ENCODE results near the gene ENTPD8. TPM values are rescaled to one million over a fixed set of nuclear protein-coding genes. Genes with fewer than 3 reads are reported as not detected.

The ENTPD8 gene
- total RNA-seq, 1 experiment from 2014 or later = 1.9 TPM

- no peak for DNase-seq (ENCODE audit: low spot score)
- in situ Hi-C loops (cut with HindIII; ENCODE audit: low sequenced_read_pairs) = no loop called here
Measured at GRCh38 chr9:137406085-137406760, 34.9 kb downstream of the ENTPD8 start.

- in situ Hi-C loops (cut with HindIII; ENCODE audit: low sequenced_read_pairs) = no loop called here
- DNase-seq (ENCODE audit: low spot score) = no peak
Measured at GRCh38 chr9:137405677-137406081, 35.5 kb downstream of the ENTPD8 start.

DNA sequence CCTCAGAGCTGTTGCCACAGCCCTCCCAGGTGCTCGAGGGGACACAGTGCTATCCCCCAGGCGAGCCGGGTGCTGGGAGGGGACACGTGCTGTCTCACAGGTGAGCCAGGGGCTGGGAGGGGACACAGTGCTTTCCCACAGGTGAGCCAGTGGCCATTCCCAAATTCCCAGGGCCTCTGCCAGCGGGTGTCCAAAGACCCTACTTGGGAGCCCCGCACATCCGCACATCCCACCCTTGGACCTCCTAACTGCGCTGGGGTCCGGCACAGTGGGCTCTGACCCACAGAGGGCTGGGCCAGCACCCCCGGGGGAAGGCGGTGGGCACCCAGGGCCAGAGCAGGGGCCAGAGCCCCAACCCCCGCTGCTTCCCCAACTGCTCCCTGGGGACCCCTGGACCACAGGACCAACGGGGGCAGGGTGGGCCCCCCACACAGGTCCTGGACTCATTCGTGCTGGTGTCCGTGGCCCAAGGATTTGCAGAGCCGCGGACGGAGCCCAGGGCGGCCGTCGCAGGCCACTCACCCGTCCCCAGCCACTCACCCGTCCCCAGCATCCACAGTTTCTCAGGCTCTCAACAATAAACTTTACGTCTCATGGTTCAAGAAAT lies 36.1 kb downstream of the ENTPD8 start:
- in situ Hi-C loops (cut with HindIII; ENCODE audit: low sequenced_read_pairs) = no loop called here

GRCh38 chr9:137403269-137403668 lies 37.9 kb downstream of the ENTPD8 start:
- in situ Hi-C loops (cut with HindIII; ENCODE audit: low sequenced_read_pairs) = no loop called here
- no peak for DNase-seq (ENCODE audit: low spot score)

More for the DNA sequence above, 36.1 kb downstream of the ENTPD8 start:
- no peak for DNase-seq (ENCODE audit: low spot score)

GRCh38 chr9:137402746-137403145 lies 38.4 kb downstream of the ENTPD8 start:
- in situ Hi-C loops (cut with HindIII; ENCODE audit: low sequenced_read_pairs) = no loop called here

DNA sequence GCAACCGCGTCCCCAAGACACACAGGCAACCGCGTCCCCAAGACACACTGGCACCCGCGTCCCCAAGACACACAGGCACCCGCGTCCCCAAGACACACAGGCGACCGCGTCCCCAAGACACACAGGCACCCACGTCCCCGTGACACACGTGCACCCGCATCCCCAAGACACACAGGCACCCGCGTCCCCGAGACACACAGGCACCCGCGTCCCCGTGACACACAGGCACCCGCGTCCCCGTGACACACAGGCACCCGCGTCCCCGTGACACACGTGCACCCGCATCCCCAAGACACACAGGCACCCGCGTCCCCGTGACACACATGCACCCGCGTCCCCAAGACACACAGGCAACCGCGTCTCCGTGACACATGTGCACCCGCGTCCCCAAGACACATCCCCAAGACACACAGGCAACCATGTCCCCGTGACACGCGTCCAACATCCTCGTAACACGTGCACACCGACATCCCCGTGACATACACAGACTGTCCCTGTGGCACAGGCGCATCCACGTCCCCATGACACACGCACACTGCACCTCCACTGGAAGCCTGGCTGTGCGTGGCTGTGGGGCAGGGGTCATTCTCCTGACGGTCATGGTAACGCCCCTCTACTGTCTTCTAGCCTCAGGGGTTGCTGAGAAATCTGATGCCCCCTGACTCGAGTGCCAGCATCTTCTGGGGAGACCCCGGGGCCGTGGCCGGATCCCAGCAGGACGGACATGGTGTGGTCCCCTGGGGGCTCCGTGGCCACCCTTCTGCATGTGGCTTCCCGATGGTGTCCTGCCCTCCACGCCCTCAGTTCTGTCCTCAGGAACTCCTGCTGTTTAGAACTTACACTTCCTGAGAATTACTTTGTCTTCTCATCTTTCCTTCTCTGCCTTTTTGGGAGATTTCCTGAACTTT lies 42.3 kb downstream of the ENTPD8 start:
- in situ Hi-C loops (cut with HindIII; ENCODE audit: low sequenced_read_pairs) = no loop called here
- no peak for DNase-seq (ENCODE audit: low spot score)

More at GRCh38 chr9:137402746-137403145, 38.4 kb downstream of the ENTPD8 start:
- no peak for DNase-seq (ENCODE audit: low spot score)

GRCh38 chr9:137397675-137398423 lies 43.3 kb downstream of the ENTPD8 start:
- DNase-seq (ENCODE audit: low spot score) = no peak
- in situ Hi-C loops (cut with HindIII; ENCODE audit: low sequenced_read_pairs) = no loop called here

GRCh38 chr9:137396634-137397367 lies 44.4 kb downstream of the ENTPD8 start:
- DNase-seq (ENCODE audit: low spot score) = no peak
- in situ Hi-C loops (cut with HindIII; ENCODE audit: low sequenced_read_pairs) = no loop called here

GRCh38 chr9:137396227-137396626 lies 44.9 kb downstream of the ENTPD8 start:
- in situ Hi-C loops (cut with HindIII; ENCODE audit: low sequenced_read_pairs) = no loop called here
- no peak for DNase-seq (ENCODE audit: low spot score)

GRCh38 chr9:137395666-137396010 lies 45.5 kb downstream of the ENTPD8 start:
- in situ Hi-C loops (cut with HindIII; ENCODE audit: low sequenced_read_pairs) = no loop called here

GRCh38 chr9:137394866-137395665 lies 46.1 kb downstream of the ENTPD8 start:
- no peak for DNase-seq (ENCODE audit: low spot score)
- in situ Hi-C loops (cut with HindIII; ENCODE audit: low sequenced_read_pairs) = no loop called here

More at GRCh38 chr9:137395666-137396010, 45.5 kb downstream of the ENTPD8 start:
- DNase-seq (ENCODE audit: low spot score) = no peak

DNA sequence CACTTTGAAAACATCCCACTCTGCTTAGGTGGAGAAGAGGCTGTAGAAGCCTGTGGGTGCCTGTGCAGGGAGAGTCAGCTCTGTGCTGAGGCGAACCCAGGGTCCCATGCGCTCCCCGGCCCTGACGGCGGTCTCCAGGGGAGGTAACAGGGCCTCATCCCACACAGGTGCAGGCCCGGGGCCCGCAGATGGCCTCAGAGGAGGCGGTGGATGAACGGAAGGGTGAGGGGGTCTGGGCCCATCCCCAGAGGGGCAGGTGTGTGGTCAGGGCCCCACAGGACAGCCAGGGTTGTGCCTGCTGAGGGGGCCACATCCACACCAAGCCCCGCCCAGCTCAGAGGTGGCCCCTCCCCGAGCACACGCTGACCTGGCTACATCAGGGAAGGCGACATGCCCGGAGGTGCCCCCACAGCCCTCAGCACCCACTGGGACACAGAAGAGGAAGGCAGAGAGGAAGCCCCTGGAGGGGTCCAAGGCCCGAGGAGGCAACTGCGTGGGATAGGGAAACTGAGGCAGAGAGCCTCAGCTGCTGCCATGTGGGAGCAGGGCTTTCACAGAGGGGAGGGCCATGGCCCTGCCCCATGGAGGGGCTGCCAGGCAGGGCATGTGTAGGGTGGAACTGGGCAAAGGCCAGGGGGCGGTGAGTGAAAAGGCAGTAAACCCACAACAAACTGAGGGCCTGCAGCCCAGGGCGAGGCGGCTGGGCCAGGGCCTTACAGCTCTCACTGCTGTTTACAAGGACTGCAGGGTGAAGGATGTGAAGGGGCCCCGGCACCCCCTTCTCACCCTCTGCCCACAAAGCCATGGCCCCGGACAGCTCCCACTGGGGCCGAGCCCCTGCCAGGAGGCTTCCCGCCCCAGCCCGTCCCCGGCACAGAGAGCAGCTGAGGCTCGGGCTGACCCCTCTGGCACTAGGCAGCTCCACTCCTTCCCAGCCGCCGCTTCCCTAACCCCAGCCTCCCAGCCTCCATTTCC lies 47.7 kb downstream of the ENTPD8 start:
- no peak for DNase-seq (ENCODE audit: low spot score)
- in situ Hi-C loops (cut with HindIII; ENCODE audit: low sequenced_read_pairs) = no loop called here

DNA sequence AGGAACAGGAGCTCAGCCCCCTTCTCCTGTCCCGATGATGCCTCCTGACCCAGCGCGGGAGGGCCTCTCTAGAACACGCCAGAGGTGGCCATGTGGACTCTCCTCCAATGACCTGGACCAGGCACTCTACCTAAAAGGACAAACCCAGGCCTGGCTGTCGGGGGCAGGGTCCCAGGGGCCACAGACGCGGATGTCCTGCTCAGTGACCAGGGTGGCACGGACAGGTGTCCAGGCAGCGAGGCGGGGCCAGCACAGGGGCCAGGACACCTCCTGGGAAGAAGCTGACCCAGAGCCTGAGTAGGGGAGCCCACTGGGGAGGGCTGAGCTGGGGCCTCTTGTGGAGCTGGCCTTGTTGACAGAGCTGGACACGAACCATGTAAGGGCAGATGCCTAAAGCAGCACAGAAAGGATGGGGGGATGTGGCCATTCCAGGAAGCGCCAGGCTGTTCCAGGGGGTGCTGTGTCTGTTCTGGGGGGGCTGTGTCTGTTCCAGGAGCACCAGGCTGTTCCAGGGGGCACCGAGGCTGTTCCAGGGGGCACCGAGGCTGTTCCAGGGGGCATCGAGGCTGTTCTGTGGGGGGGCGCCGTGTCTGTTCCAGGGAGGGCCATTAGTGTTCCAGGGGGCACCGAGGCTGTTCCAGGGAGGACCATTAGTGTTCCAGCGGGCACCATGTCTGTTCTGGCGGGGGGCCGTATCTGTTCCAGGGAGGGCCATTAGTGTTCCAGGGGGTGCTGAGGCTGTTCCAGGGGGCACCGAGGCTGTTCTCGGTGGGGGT lies 48.7 kb downstream of the ENTPD8 start:
- no peak for DNase-seq (ENCODE audit: low spot score)
- in situ Hi-C loops (cut with HindIII; ENCODE audit: low sequenced_read_pairs) = no loop called here

- DNase-seq (ENCODE audit: low spot score) = no peak
- in situ Hi-C loops (cut with HindIII; ENCODE audit: low sequenced_read_pairs) = no loop called here
Measured at GRCh38 chr9:137391411-137391754, 49.8 kb downstream of the ENTPD8 start.

DNA sequence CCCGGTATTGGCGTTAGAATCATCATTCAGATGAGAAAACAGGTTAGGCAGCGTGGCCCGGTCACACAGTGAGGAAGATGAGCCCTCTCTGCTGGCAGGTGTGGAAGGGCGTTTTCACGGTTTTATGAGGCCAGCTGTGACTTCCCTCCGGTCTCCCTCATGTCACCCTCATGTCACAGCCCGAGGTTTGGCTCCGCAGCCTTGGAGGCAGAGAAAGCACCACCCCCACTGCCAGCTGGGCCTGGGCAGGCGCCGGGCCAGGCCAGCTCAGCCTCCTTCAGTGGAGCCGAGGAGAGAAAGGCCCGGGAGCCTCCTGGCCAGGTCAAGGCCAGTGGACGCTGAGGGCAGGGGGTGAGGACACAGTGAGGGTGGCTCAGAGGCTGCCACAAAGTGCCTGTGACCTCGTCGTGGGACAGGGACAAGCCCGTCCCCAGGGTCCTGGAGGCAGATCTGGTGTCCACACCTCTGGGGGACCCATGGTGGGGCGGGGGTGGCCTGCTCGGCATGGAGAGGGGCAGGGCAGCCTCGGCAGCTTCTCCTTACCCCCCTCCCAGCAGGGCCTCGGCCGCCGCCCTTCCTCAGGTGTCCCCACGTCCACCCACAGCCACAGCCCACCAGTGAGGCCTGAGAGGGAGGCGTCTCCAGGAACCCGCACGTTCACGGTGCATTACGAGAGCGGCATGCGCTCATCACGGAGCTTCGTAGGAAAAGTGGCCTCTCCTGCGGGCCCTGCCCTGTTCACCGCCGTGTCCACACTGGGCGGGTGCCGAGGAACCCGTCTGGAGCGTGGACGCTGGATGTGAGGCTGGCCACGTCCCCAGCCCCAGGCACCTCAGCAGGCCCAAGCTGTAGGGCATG lies 50.4 kb downstream of the ENTPD8 start:
- DNase-seq (ENCODE audit: low spot score) = no peak
- in situ Hi-C loops (cut with HindIII; ENCODE audit: low sequenced_read_pairs) = no loop called here

- no peak for DNase-seq (ENCODE audit: low spot score)
- in situ Hi-C loops (cut with HindIII; ENCODE audit: low sequenced_read_pairs) = no loop called here
Measured at GRCh38 chr9:137389428-137389746, 51.8 kb downstream of the ENTPD8 start.
